Measurements from ENCODE around the gene TRABD2B.

Gene TRABD2B

GRCh38 chr1:47908258-47908657 lies 88.9 kb downstream of the TRABD2B start:
- no peak for DNase-seq (ENCODE audit: low read depth)

- DNase-seq (ENCODE audit: low read depth): no peak
These were observed 90.0 kb downstream of the TRABD2B start for GRCh38 chr1:47907177-47907528.

- no peak for DNase-seq (ENCODE audit: low read depth)
These were observed 90.5 kb downstream of the TRABD2B start for GRCh38 chr1:47906527-47907176.

GRCh38 chr1:47906009-47906432 lies 91.2 kb downstream of the TRABD2B start:
- DNase-seq (ENCODE audit: low read depth): peak; percentile 15

GRCh38 chr1:47903723-47904122 lies 93.5 kb downstream of the TRABD2B start:
- DNase-seq (ENCODE audit: low read depth): no peak

- no peak for DNase-seq (ENCODE audit: low read depth)
These were observed 96.1 kb downstream of the TRABD2B start for GRCh38 chr1:47901001-47901575.

GRCh38 chr1:47898133-47898845 lies 98.9 kb downstream of the TRABD2B start:
- no peak for DNase-seq (ENCODE audit: low read depth)

GRCh38 chr1:47895279-47896125 lies 101.7 kb downstream of the TRABD2B start:
- no peak for DNase-seq (ENCODE audit: low read depth)

GRCh38 chr1:47894410-47895278 lies 102.5 kb downstream of the TRABD2B start:
- DNase-seq (ENCODE audit: low read depth): peak; percentile 17

- no peak for DNase-seq (ENCODE audit: low read depth)
These were observed 103.8 kb downstream of the TRABD2B start for GRCh38 chr1:47893412-47893811.

GRCh38 chr1:47890779-47891178 lies 106.4 kb downstream of the TRABD2B start:
- DNase-seq (ENCODE audit: low read depth): no peak

- no peak for DNase-seq (ENCODE audit: low read depth)
These were observed 108.9 kb downstream of the TRABD2B start for GRCh38 chr1:47888294-47888629.

- DNase-seq (ENCODE audit: low read depth): no peak
These were observed 109.5 kb downstream of the TRABD2B start for GRCh38 chr1:47887475-47888293.

GRCh38 chr1:47887060-47887459 lies 110.1 kb downstream of the TRABD2B start:
- DNase-seq (ENCODE audit: low read depth): no peak

GRCh38 chr1:47886141-47886540 lies 111.0 kb downstream of the TRABD2B start:
- no peak for DNase-seq (ENCODE audit: low read depth)

- DNase-seq (ENCODE audit: low read depth): no peak
These were observed 111.9 kb downstream of the TRABD2B start for GRCh38 chr1:47885062-47885830.

- no peak for DNase-seq (ENCODE audit: low read depth)
These were observed 113.2 kb downstream of the TRABD2B start for GRCh38 chr1:47883963-47884362.

GRCh38 chr1:47881505-47882442 lies 115.4 kb downstream of the TRABD2B start:
- DNase-seq (ENCODE audit: low read depth): peak; percentile 28

- DNase-seq (ENCODE audit: low read depth): no peak
These were observed 120.6 kb downstream of the TRABD2B start for GRCh38 chr1:47876587-47876963.
